Skeletal muscle satellite cell (primary cell): ENCODE measurements around the gene LYSMD3.

Experiments
- H3K27me3 ChIP-seq: 2 replicates; pipeline ENCODE4 v1.7.0; 2013; ENCODE audit warnings: low read length; ENCODE audit not compliant: control insufficient read depth, insufficient read depth
- H3K36me3 ChIP-seq: 2 replicates; pipeline ENCODE4 v1.7.0; 2013; ENCODE audit warnings: mild to moderate bottlenecking, control low read depth, low read length; ENCODE audit not compliant: insufficient read depth
- H3K4me1 ChIP-seq: 2 replicates; pipeline ENCODE4 v1.7.0; 2013; ENCODE audit warnings: low read length; ENCODE audit not compliant: control insufficient read depth, insufficient read depth
- H3K4me2 ChIP-seq: 2 replicates; pipeline ENCODE4 v1.7.0; 2013; ENCODE audit warnings: mild to moderate bottlenecking, low read length
- H3K4me3 ChIP-seq: 2 replicates; pipeline ENCODE4 v1.7.0; 2013; ENCODE audit warnings: low read length
- H3K9ac ChIP-seq: 2 replicates; pipeline ENCODE4 v1.7.0; 2013; ENCODE audit warnings: mild to moderate bottlenecking, low read depth, low read length, moderate library complexity
- H3K9me3 ChIP-seq: replicated peaks from 2 replicates; pipeline ENCODE4 v1.7.0; 2013; ENCODE audit warnings: mild to moderate bottlenecking, control low read depth, low read length

LYSMD3 gene

GRCh38 chr5:90477621-90478215, 51.7 kb downstream of the LYSMD3 start:
- no peaks in the 10 kb centered on the region for H3K36me3 ChIP-seq
- no peaks in the 10 kb centered on the region for H3K27me3 ChIP-seq
- no peak overlapping the region for H3K4me2 ChIP-seq
- H3K9me3 ChIP-seq: no peaks in the 10 kb centered on the region
- H3K9ac ChIP-seq: no peak overlapping the region
- H3K4me3 ChIP-seq: no peak overlapping the region
- H3K4me1 ChIP-seq: peaks cover 15% of the 10 kb centered on the region

- Histone ChIP-seq H3K36me3 (no peaks in the 10 kb centered on the region), H3K4me1 (peaks cover 17% of the 10 kb centered on the region), H3K27me3 (no peaks in the 10 kb centered on the region), H3K4me2 (no peak overlapping the region), H3K4me3 (no peak overlapping the region), H3K9me3 (no peaks in the 10 kb centered on the region), H3K9ac (no peak overlapping the region)
Measured at GRCh38 chr5:90477073-90477472, 52.3 kb downstream of the LYSMD3 start.

- H3K9ac ChIP-seq: no peak overlapping the region
- H3K4me1 ChIP-seq: peaks cover 17% of the 10 kb centered on the region
- H3K27me3 ChIP-seq: no peaks in the 10 kb centered on the region
- H3K4me2 ChIP-seq: peak overlapping the region; percentile 6
- H3K4me3 ChIP-seq: no peak overlapping the region
- H3K36me3 ChIP-seq: no peaks in the 10 kb centered on the region
- no peaks in the 10 kb centered on the region for H3K9me3 ChIP-seq
Measured at GRCh38 chr5:90476391-90476790, 53.0 kb downstream of the LYSMD3 start.

GRCh38 chr5:90475436-90475980, 53.9 kb downstream of the LYSMD3 start:
- Histone ChIP-seq H3K9ac (no peak overlapping the region), H3K4me3 (peak overlapping the region; percentile 81), H3K4me1 (peaks cover 17% of the 10 kb centered on the region)

GRCh38 chr5:90474235-90475107, 54.9 kb downstream of the LYSMD3 start, which contains the start of the genes MBLAC2 and POLR3G:
MBLAC2 (minus strand) TSS chr5:90474771; CDS start chr5:90474292, 479 bp downstream.
POLR3G (plus strand) TSS chr5:90474864; CDS start chr5:90485568, 10,704 bp downstream.
- Histone ChIP-seq H3K4me2 (peak within 1 kb of the TSS; percentile 98), H3K4me3 (peak within 1 kb of the TSS; percentile 81), H3K36me3 (no peaks in the 10 kb centered on the region), H3K9ac (peak within 1 kb of the TSS; percentile 81), H3K4me1 (peaks cover 15% of the 10 kb centered on the region), H3K27me3 (no peaks in the 10 kb centered on the region), H3K9me3 (no peaks in the 10 kb centered on the region)

More at GRCh38 chr5:90475436-90475980, 53.9 kb downstream of the LYSMD3 start:
- Histone ChIP-seq H3K27me3 (no peaks in the 10 kb centered on the region), H3K9me3 (no peaks in the 10 kb centered on the region), H3K36me3 (no peaks in the 10 kb centered on the region), H3K4me2 (peak overlapping the region; percentile 98)

GRCh38 chr5:90473396-90474234, 55.8 kb downstream of the LYSMD3 start:
- Histone ChIP-seq H3K9me3 (no peaks in the 10 kb centered on the region), H3K4me2 (peak overlapping the region; percentile 98), H3K36me3 (no peaks in the 10 kb centered on the region), H3K4me3 (peak overlapping the region; percentile 81), H3K27me3 (no peaks in the 10 kb centered on the region), H3K9ac (peak overlapping the region; percentile 81), H3K4me1 (peaks cover 13% of the 10 kb centered on the region)

GRCh38 chr5:90472783-90473395, 56.5 kb downstream of the LYSMD3 start:
- peak overlapping the region; percentile 81 for H3K4me3 ChIP-seq
- peaks cover 13% of the 10 kb centered on the region for H3K4me1 ChIP-seq
- no peaks in the 10 kb centered on the region for H3K27me3 ChIP-seq
- no peaks in the 10 kb centered on the region for H3K36me3 ChIP-seq
- peak overlapping the region; percentile 98 for H3K4me2 ChIP-seq
- H3K9ac ChIP-seq: peak overlapping the region; percentile 81
- H3K9me3 ChIP-seq: no peaks in the 10 kb centered on the region
